Body of pancreas (tissue), 4 donors: ENCODE measurements around the gene PKP1. TPM values are rescaled to one million over a fixed set of nuclear protein-coding genes. Genes with fewer than 3 reads are reported as not detected.

ENCODE experiments used
- ATAC-seq: fragments of 150-250 bp; one replicate; pipeline ENCODE4 v1.9.1; 2016
- DNase-seq, 4 donors: peaks; one replicate each; pipeline ENCODE4 v3.0.0-alpha.2; 2019
- H3K27ac ChIP-seq, 4 donors: fragments of 200-600 bp; sonication (generic); 1 replicate in 3 of 4; 2 replicates in 1 of 4; pipeline versions ENCODE4 v1.5.1 to v1.6.1; 2016 to 2019; ENCODE audit warnings: mild to moderate bottlenecking in 1 of 4, mixed read lengths in 1 of 4, moderate library complexity in 1 of 4
- H3K27me3 ChIP-seq, 2 donors: fragments of 200-600 bp; sonication (generic); one replicate each; pipeline ENCODE4 v1.6.0; 2016; ENCODE audit warnings: mild to moderate bottlenecking in 1 of 2
- H3K36me3 ChIP-seq, 2 donors: fragments of 200-600 bp; sonication (generic); replicated peaks in 1 of 2; 2 replicates each; pipeline ENCODE4 v1.5.1; 2016; ENCODE audit warnings: low read depth in 2 of 2; ENCODE audit not compliant: insufficient read depth in 1 of 2
- H3K4me1 ChIP-seq: fragments of 200-600 bp; sonication (generic); one replicate; pipeline ENCODE4 v1.6.0; 2016
- H3K4me3 ChIP-seq, 2 donors: fragments of 200-600 bp; sonication (generic); 1 replicate in 1 of 2; 2 replicates in 1 of 2; pipeline ENCODE4 v1.5.1; 2016 to 2019
- H3K9me3 ChIP-seq, 3 donors: fragments of 200-600 bp; sonication (generic); 1 replicate in 2 of 3; 2 replicates in 1 of 3; pipeline ENCODE4 v1.5.1; 2016
- POLR2A ChIP-seq, 3 donors: fragments of 450-650 bp; IDR thresholded peaks; one replicate each; pipeline ENCODE4 v1.6.1; 2016; ENCODE audit warnings: antibody characterized with exemption in 3 of 3, mild to moderate bottlenecking in 2 of 3
- WGBS, 2 donors: methylation state at CpG; one replicate each; pipeline ENCODE4 v1.1.5; 2017; 5-methylcytosine and 5-hydroxymethylcytosine counted together
- intact Hi-C: fragments of 100-400 bp; cut with DNase I; formaldehyde crosslinking; loops from one replicate; pipeline ENCODE4 v1.15.1; 2023
- total RNA-seq, 2 donors: library from RNA; depleted of rRNA; stranded (reverse); fragments of >200 nt; gene quantifications; one replicate each; pipeline ENCODE4 v1.1.0, GENCODE V29; 2016
- TF ChIP-seq, protein P1 (sequence below), 7 experiments: fragments of 450-650 bp in 4 of 7; fragments of 200-600 bp in 3 of 7; sonication (generic) in 3 of 7; IDR thresholded peaks; one replicate each; pipeline ENCODE4 v1.5.1; 2016 to 2019; ENCODE audit warnings: antibody characterized with exemption in 7 of 7

PKP1 gene
- total RNA-seq, 2 donors from 2014 or later, result 0.33 TPM; not detected in 1

DNA sequence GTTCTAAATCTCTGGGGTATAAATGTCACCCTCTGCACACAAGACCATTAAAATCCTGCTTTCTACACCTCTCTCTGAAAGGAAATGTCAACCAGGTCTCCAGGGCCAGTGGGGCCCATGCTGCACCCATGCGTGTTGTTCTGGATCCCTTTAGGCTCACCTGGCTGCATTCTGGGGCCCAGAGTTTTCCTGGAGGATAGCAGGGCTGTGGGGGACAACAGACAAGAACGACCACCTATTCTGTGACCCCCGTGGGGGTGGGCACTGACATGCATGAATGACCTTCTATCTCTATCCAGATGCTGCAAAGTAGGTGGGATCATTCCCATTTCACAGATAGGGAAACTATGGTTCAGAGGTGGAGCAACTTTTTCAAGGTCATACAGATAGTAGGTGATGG lies 52.6 kb downstream of the PKP1 start:
- TF ChIP-seq, protein P1, sequence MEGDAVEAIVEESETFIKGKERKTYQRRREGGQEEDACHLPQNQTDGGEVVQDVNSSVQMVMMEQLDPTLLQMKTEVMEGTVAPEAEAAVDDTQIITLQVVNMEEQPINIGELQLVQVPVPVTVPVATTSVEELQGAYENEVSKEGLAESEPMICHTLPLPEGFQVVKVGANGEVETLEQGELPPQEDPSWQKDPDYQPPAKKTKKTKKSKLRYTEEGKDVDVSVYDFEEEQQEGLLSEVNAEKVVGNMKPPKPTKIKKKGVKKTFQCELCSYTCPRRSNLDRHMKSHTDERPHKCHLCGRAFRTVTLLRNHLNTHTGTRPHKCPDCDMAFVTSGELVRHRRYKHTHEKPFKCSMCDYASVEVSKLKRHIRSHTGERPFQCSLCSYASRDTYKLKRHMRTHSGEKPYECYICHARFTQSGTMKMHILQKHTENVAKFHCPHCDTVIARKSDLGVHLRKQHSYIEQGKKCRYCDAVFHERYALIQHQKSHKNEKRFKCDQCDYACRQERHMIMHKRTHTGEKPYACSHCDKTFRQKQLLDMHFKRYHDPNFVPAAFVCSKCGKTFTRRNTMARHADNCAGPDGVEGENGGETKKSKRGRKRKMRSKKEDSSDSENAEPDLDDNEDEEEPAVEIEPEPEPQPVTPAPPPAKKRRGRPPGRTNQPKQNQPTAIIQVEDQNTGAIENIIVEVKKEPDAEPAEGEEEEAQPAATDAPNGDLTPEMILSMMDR (IDR thresholded peaks at IDR 0.05), result no peak
- no peak for TF ChIP-seq POLR2A (IDR thresholded peaks at IDR 0.05)
- H3K9me3 ChIP-seq, result no peaks in the 10 kb centered on the region
- H3K27ac ChIP-seq, result no peak overlapping the region
- no peaks in the 10 kb centered on the region for H3K27me3 ChIP-seq
- WGBS, 2 donors, result 48 to 60% methylated on average over 1 to 3 of the region's 3 CpGs
- H3K4me1 ChIP-seq, result no peaks in the 10 kb centered on the region
- DNase-seq (no peak), ATAC-seq (no peak)
- no peak overlapping the region for H3K4me3 ChIP-seq
- no peaks in the 10 kb centered on the region for H3K36me3 ChIP-seq
- intact Hi-C loops, result no loop called here

DNA sequence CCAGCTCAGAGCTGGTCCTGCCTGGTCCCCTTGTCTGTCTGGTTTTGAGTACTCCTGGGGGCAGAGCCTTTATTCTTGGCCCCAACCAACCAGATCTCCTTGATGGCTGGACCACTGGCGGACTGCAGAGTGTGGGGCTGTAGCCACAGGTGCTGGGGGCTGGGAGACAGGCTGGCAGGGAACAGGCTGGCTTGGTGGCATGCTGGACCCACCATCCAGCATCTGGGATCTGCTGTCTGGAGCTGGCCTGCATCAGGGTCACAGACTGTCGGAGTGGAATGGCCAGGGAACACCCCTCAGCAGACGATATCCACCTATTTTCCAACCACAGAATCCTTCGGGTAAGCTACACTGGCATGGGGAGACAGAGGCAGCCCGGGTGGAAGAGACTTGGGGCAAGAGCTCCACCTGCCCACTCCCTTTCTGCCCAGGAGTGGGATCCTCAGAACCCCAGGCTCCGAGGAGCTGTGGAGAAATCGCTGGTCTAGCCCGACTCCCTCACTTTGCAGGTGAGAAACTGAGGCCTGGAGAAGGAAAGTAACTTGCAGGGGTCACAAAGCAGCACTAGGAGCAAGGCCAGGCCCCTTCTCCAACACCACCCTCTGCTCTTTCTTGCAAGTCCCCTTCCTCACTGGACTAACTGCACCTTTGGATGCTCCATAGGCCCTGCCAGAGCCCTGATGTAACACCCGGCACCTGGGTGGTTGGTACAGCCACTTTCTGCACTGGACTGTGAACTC lies 53.6 kb downstream of the PKP1 start:
- no peaks in the 10 kb centered on the region for H3K4me1 ChIP-seq
- intact Hi-C loops, result no loop called here
- WGBS, 2 donors, result 89 to 90% methylated on average over 9 of the region's 9 CpGs
- H3K27ac ChIP-seq, result no peak overlapping the region
- DNase-seq (no peak), ATAC-seq (no peak)
- no peaks in the 10 kb centered on the region for H3K27me3 ChIP-seq
- no peaks in the 10 kb centered on the region for H3K9me3 ChIP-seq
- H3K4me3 ChIP-seq, result no peak overlapping the region
- no peaks in the 10 kb centered on the region for H3K36me3 ChIP-seq
- TF ChIP-seq, protein P1 (IDR thresholded peaks at IDR 0.05), result no peak
- TF ChIP-seq POLR2A (IDR thresholded peaks at IDR 0.05), result no peak

DNA sequence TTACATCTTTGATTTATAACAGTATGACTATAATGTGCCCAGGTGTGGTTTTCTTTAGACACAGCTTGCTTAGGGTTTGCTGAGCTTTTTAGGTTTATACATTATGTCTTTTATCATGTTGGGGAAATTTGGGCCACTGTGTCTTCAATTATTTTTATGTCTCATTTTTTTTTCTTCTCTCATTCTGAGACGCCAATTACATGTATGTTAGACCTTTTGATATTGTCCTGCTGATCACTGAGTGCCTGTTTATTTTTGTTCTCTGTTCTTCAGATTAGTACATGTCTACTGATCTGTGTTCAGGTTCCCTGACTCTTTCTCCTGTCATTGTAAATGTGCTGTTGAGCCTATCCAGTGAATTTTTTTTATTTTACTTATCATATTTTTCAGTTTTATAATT lies 58.1 kb downstream of the PKP1 start:
- H3K27me3 ChIP-seq, result no peaks in the 10 kb centered on the region
- H3K9me3 ChIP-seq, result no peaks in the 10 kb centered on the region
- no peak for ATAC-seq
- no peaks in the 10 kb centered on the region for H3K36me3 ChIP-seq
- H3K4me1 ChIP-seq, result no peaks in the 10 kb centered on the region
- no peak overlapping the region for H3K4me3 ChIP-seq
- H3K27ac ChIP-seq, result no peak overlapping the region
- intact Hi-C loops, result no loop called here
- DNase-seq, result no peak
- TF ChIP-seq, protein P1 (IDR thresholded peaks at IDR 0.05), result no peak
- WGBS, 2 donors, result 63 to 71% methylated on average over 1 of the region's 1 CpG

DNA sequence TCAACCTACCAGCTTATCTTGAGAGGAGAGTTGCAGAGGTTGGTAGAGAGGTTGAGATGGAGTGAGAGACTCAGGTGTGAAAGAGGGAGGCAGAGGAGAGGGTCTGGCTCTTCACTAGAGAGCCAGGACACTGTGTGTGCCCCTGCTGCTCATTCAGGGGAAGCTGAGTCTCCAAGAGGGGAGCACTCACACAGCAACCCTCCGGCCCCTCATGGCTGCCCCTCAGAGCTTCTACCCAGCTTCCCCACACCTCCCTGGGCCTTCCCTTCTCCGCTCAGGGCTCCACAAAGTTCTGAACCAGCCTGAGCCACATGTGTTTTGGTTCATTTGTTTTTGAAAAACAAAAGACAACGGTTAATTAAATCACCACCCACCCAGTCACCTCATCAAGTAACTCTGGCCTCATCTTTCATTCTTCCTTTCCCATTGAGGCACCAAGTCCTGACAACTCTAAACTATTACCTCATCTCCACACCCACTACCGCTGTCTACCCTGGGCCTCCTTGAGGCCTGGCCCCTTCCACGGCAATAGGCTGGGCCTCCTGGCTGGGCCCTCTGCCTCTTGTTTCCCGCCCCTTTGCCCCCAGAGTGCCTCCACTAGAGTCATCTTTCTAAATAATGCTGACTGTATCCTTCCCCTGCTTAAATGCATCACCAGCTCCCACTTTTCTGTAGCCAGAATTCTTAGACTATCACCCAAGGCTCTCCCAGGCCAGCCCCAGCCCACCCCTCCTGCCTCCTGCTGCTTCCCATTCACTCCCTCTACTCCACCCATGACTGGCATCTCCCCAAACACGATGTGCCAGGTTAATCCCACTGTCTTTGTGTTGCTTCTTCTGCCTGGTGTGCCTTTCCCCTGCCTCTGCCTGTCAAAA lies 61.1 kb downstream of the PKP1 start:
- H3K36me3 ChIP-seq, result no peaks in the 10 kb centered on the region
- no peaks in the 10 kb centered on the region for H3K9me3 ChIP-seq
- H3K27me3 ChIP-seq, result no peaks in the 10 kb centered on the region
- ATAC-seq (no peak), DNase-seq (no peak)
- TF ChIP-seq, protein P1 (IDR thresholded peaks at IDR 0.05), result no peak
- TF ChIP-seq POLR2A (IDR thresholded peaks at IDR 0.05), result no peak
- no peaks in the 10 kb centered on the region for H3K4me1 ChIP-seq
- WGBS, 2 donors, result 74 to 75% methylated on average over 7 of the region's 7 CpGs
- no peak overlapping the region for H3K4me3 ChIP-seq
- intact Hi-C loops, result no loop called here
- no peak overlapping the region for H3K27ac ChIP-seq
